Ovary (tissue), 9 donors: Measurements from ENCODE around the gene GNB2. TPM values are rescaled to one million over a fixed set of nuclear protein-coding genes. Genes with fewer than 3 reads are reported as not detected.

Experiments
- DNase-seq, 5 donors: peaks; one replicate each; pipeline ENCODE4 v3.0.0-alpha.2; 2019 to 2020
- H3K27ac ChIP-seq, 2 donors: fragments of 200-600 bp; one replicate each; pipeline versions ENCODE4 v1.5.1 to v1.8.0; 2019 to 2022
- H3K27me3 ChIP-seq: fragments of 200-600 bp; one replicate; pipeline ENCODE4 v1.8.0; 2022
- H3K36me3 ChIP-seq: fragments of 200-600 bp; sonication (generic); one replicate; pipeline ENCODE4 v1.5.1; 2019
- H3K4me1 ChIP-seq: one replicate; pipeline ENCODE4 v1.8.1; 2013; ENCODE audit warnings: mild to moderate bottlenecking, moderate library complexity; ENCODE audit not compliant: insufficient read depth
- H3K4me3 ChIP-seq: fragments of 200-600 bp; sonication (generic); one replicate; pipeline ENCODE4 v1.5.1; 2017
- H3K9me3 ChIP-seq, 2 donors: fragments of 200-600 bp in 1 of 2; sonication (generic) in 1 of 2; one replicate each; pipeline versions ENCODE4 v1.5.1 to v1.8.1; 2013 to 2019; ENCODE audit warnings: mild to moderate bottlenecking in 1 of 2, moderate library complexity in 1 of 2
- CTCF ChIP-seq, 3 donors: fragments of 450-650 bp in 2 of 3; fragments of 200-600 bp in 1 of 3; IDR thresholded peaks; one replicate each; pipeline versions ENCODE4 v1.5.1 to v1.8.0; 2016 to 2022; ENCODE audit warnings: antibody characterized with exemption in 3 of 3, mild to moderate bottlenecking in 1 of 3
- EP300 ChIP-seq: sonication (generic); formaldehyde crosslinking; IDR thresholded peaks from one replicate; pipeline ENCODE4 v1.6.1; 2017; ENCODE audit warnings: antibody characterized with exemption
- POLR2A ChIP-seq: fragments of 450-650 bp; IDR thresholded peaks from one replicate; pipeline ENCODE4 v1.6.1; 2017; ENCODE audit warnings: antibody characterized with exemption, mild to moderate bottlenecking, moderate library complexity
- WGBS, 3 donors: extraction: QIAGEN DNeasy Blood & Tissue Kit in 1 of 3; methylation state at CpG; one replicate each; pipeline versions ENCODE4 v1.1.5 to v1.1.7; 2013 to 2017; 5-methylcytosine and 5-hydroxymethylcytosine counted together
- intact Hi-C, 4 donors: fragments of 100-400 bp; cut with DNase I; formaldehyde crosslinking; loops; one replicate each; pipeline versions ENCODE4 v1.11.0 to v1.15.1; 2022 to 2023
- polyA plus RNA-seq, 2 donors: library from polyadenylated mRNA; stranded (reverse); fragments of 200-250 nt in 1 of 2; fragments of 350-450 nt in 1 of 2; fragmentation: Illumina TruSeq in 1 of 2; extraction: RNeasy Lipid Tissue Mini Kit (QIAGEN cat#74804) in 1 of 2; gene quantifications; one replicate each; pipeline ENCODE4 v1.2.3, GENCODE V29; 2013 to 2014
- total RNA-seq, 7 donors: library from RNA; depleted of rRNA in 2 of 7; stranded (reverse); fragments of >200 nt in 2 of 7; fragmentation: NEBNext Ultra II Directional in 3 of 7; extraction: Animal tissue kit (Norgen Biotek cat#: 25700) in 3 of 7; gene quantifications; one replicate each; pipeline versions ENCODE4 v1.1.0 to v1.2.4, GENCODE V29; 2016 to 2023
- donor health status: DM: no; HTN: no; CAD: no; lungs with moderate emphysema.
- donor health status: DM: no; HTN: no; CAD: no.
- donor health status: Bipolar disorder and iron deficiency.
- donor health status: DM: yes; HTN: yes; CAD: no.
- donor health status: DM: no; HTN: no; CAD: no.
- donor health status: DM: yes; HTN: yes; CAD: no.

Gene GNB2
- total and polyA plus RNA-seq, 9 donors, result 18.9 to 281 (median 216) TPM

GRCh38 chr7:100705753-100706671, 32.5 kb downstream of the GNB2 start, which contains the start of gene POP7:
TSS of gene POP7 (plus strand) at chr7:100706121. CDS start at chr7:100706831, 710 bp downstream.
- TF ChIP-seq POLR2A (peak; percentile 38), CTCF (IDR thresholded peaks at IDR 0.05) (no peak), EP300 (no peak)
- H3K36me3 ChIP-seq, result no peaks in the 10 kb centered on the region
- DNase-seq, result peak; percentile 100
- peak within 1 kb of the TSS; percentile 85 for H3K4me3 ChIP-seq
- peaks cover 7% of the 10 kb centered on the region for H3K4me1 ChIP-seq
- intact Hi-C loops, result loop anchor here (2.0 to 10.0 kb wide), 5 partner anchors 51 to 159 kb away; partner anchors contain the start of genes SLC12A9 (in 3 of the 4), ACTL6B (in 1 of the 4) and TRIP6 (in 1 of the 4)
- H3K27me3 ChIP-seq, result no peaks in the 10 kb centered on the region
- H3K27ac ChIP-seq, result peak within 1 kb of the TSS; percentile 83 to 91
- H3K9me3 ChIP-seq, result no peaks in the 10 kb centered on the region
- WGBS, 3 donors, result 0 to 1% (median 0%) methylated on average over 77 to 86 of the region's 86 CpGs

DNA sequence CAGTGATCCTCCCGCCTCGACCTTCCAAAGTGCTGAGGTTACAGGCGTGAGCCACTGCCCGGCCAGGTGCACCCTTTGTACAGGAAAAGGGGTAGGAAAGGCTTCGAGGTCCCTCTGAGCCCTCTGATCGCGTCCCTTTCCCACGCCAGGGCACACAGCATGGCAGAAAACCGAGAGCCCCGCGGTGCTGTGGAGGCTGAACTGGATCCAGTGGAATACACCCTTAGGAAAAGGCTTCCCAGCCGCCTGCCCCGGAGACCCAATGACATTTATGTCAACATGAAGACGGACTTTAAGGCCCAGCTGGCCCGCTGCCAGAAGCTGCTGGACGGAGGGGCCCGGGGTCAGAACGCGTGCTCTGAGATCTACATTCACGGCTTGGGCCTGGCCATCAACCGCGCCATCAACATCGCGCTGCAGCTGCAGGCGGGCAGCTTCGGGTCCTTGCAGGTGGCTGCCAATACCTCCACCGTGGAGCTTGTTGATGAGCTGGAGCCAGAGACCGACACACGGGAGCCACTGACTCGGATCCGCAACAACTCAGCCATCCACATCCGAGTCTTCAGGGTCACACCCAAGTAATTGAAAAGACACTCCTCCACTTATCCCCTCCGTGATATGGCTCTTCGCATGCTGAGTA, 33.3 kb downstream of the GNB2 start:
- Histone ChIP-seq H3K4me3 (peak overlapping the region; percentile 85), H3K4me1 (peaks cover 7% of the 10 kb centered on the region), H3K9me3 (no peaks in the 10 kb centered on the region), H3K27me3 (no peaks in the 10 kb centered on the region), H3K27ac (peak overlapping the region in 1 of 2 donors; percentile 91), H3K36me3 (no peaks in the 10 kb centered on the region)
- TF ChIP-seq POLR2A, result no peak
- TF ChIP-seq EP300, result no peak
- peak in 4 of 5 donors; percentile 31 to 69 (median 66) for DNase-seq
- intact Hi-C loops, result loop anchor here in 3 of 4 donors (5.0 to 10.0 kb wide), 4 partner anchors 52 to 158 kb away; partner anchors contain the start of genes SLC12A9 (in 2 of the 3), ACTL6B (in 1 of the 3) and TRIP6 (in 1 of the 3)
- 16 to 23% (median 17%) methylated on average over 34 of the region's 34 CpGs for WGBS, 3 donors

- Histone ChIP-seq H3K4me1 (peaks cover 7% of the 10 kb centered on the region), H3K27me3 (no peaks in the 10 kb centered on the region), H3K36me3 (no peaks in the 10 kb centered on the region), H3K27ac (no peak overlapping the region), H3K9me3 (no peaks in the 10 kb centered on the region), H3K4me3 (no peak overlapping the region)
- TF ChIP-seq EP300 (no peak), POLR2A (no peak), CTCF (IDR thresholded peaks at IDR 0.05) (no peak)
- no peak for DNase-seq
- whole genome bisulfite sequencing, 3 donors, result 45 to 51% (median 50%) methylated on average over 6 of the region's 6 CpGs
- intact Hi-C loops, result loop anchor here in 3 of 4 donors (5.0 to 10.0 kb wide), 4 partner anchors 54 to 156 kb away; partner anchors contain the start of genes SLC12A9 (in 2 of the 3), ACTL6B (in 1 of the 3) and TRIP6 (in 1 of the 3)
These were observed 34.9 kb downstream of the GNB2 start for GRCh38 chr7:100708395-100708794.

DNA sequence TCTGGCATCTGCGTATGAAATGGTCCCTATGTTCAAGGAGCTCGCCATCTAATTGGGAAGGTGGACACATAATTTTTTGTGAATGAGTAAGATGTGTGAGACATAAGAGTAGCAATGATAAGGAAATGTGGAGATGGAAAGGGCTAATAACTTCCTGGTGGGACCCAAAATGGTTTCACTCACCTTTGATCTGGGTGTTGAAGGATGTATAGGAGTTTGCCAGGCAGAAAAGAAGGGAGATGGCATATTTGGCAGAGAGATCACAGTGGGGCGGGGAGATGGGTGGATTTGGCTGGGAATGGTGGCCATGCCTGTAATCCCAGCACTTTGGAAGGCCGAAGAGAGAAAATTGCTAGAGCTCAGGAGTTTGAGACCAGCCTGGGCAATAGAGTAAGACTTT, 36.9 kb downstream of the GNB2 start:
- intact Hi-C loops, result no loop called here
- no peaks in the 10 kb centered on the region for H3K36me3 ChIP-seq
- H3K4me3 ChIP-seq, result no peak overlapping the region
- TF ChIP-seq CTCF (IDR thresholded peaks at IDR 0.05), result no peak
- TF ChIP-seq POLR2A, result no peak
- no peak for TF ChIP-seq EP300
- no peaks in the 10 kb centered on the region for H3K27me3 ChIP-seq
- no peak overlapping the region for H3K27ac ChIP-seq
- H3K4me1 ChIP-seq, result peaks cover 7% of the 10 kb centered on the region
- DNase-seq, result no peak
- H3K9me3 ChIP-seq, result no peaks in the 10 kb centered on the region
- 74 to 98% (median 96%) methylated on average over 4 of the region's 4 CpGs for WGBS, 3 donors
